Skeletal muscle cell (primary cell): Measurements from ENCODE around the gene HCN4.
"Not testable (repeated sequence)": the region's sequence is repeated elsewhere in the genome, so short reads cannot be mapped to it uniquely, and the experiment has no call there.

ENCODE experiments used
- DNase-seq: peaks from one replicate; pipeline ENCODE4 v3.0.0-alpha.2; 2010; ENCODE audit warnings: low read depth
- H3K4me3 ChIP-seq: 2 replicates; pipeline ENCODE4 v1.5.1; 2011; ENCODE audit warnings: low read depth, mild to moderate bottlenecking, control low read depth, low read length, moderate library complexity

HCN4 gene

DNA sequence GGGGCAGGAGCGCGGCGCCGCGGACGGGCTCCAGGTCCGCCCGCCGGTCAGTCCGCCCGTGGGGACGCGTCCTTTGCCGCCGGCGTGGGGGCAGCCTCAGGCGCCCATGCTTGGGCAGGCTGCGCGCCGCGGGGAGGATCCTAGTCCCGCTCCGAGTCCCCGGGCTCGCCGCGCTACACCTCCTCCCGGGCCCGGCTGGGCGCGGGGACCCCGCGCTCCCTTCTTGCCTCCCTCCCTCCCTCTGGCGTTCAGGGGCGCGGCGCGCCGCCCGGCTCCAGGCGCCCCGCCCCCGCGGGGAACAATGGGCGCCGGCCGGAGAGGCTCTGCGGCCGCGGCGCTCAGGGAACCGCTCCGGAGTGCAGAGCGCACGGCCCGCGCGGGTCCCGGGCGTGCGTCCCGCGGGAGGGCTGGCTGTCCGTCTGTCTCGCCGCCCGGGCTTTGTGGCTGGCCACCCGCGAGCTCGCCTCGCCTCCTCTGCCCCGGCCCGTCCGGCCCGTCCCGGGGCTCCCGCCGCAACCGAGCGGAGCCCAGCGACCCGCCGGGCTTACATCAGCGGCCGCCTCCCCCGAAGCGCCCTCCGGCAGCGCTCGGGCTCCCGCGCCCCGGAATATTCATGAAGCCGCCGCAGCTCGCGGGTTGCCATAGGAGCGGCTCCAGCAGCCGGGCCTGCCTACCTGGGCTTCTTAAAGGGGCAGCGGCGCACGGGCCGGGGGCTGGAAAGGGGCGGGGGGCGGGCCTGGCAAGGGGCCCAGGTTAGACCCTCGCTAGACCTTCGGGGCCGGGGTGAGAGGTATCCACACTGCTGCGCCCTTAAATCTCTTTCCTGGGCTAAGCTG is at the start of gene HCN4:
HCN4 (minus strand) TSS at position 658 of the 836 bp plus-strand sequence. CDS start 688 bp downstream, outside the sequence.
- DNase-seq: no peak

DNA sequence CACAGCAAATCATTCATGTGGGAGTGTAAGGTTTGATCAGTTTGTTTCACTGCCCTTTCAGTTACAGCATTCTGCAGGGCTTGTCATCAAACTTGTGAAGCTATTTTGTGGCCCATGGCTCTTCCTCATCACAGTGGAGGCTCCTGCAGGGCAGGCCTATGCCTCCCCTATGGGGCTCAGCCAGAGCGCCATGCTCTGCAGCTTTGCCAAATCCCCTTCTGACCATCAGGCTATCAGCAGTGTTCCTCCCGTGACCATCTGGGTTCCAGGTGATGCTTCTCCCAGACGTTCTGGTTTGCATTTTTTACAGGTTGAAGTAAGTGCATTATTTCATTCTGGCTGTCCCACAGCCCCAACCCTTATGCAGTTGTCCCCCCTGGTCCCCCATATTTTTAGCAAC is 46.1 kb upstream of the HCN4 start:
- no peak for DNase-seq

More for the DNA sequence above, at the start of gene HCN4:
- no peak within 1 kb of the TSS for H3K4me3 ChIP-seq

DNA sequence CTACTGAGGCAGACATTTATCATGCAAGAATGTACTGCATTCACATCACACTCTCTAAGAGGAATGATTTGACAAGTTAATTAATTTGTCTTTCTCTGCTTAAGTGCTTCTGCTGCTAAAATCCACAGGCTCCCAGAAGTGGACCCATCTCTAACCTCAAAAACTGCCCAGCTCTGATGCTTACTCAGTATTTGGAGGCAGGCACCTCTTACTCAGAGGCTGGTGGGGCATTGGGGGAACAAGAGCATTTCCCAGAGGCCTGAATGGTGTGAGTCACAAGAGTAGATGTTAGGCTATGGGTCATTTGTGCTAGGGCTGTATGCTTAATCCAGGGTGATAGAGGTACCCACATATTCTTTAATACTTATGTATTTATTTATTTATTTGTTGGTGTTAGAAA is 34.4 kb upstream of the HCN4 start:
- no peak overlapping the region for H3K4me3 ChIP-seq
- DNase-seq: no peak

More for the DNA sequence above, 46.1 kb upstream of the HCN4 start:
- H3K4me3 ChIP-seq: no peak overlapping the region

DNA sequence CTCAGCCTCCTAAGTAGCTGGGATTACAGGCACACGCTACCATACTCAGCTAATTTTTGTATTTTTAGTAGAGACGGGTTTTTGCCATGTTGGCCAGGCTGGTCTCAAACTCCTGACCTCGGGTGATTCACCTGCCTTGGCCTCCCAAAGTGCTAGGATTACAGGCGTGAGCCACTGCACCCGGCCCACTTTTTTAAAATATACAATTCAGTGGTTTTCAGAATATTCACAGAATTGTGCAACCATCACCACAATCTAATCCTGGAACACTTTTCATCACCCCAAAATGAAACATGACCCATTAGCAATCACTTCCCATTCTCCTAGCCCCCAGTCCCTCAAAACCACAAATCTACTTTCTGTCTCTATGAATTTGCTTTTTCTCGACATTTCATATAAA is 31.5 kb upstream of the HCN4 start:
- H3K4me3 ChIP-seq, DNase-seq: not testable (repeated sequence)

DNA sequence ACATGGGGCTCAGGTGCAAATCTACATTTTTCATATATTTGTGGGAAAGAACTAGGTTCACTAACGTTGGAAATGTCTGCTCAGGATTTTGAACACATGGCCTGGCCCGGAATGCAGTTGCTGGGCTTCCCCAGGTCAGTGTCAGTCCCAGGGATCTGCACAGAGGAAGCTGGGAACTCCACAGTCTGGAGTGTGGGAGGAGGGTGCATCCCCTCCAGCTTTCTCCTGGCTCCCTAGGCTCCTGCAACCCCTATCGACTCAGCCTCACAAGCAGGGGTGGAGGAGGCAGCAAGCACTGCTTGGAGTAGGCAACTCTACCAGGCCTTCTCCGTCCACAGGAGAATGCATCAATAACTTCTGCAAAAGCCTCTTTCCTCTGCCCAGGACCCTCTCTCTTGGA is 30.1 kb upstream of the HCN4 start:
- DNase-seq: no peak
- H3K4me3 ChIP-seq: no peak overlapping the region

DNA sequence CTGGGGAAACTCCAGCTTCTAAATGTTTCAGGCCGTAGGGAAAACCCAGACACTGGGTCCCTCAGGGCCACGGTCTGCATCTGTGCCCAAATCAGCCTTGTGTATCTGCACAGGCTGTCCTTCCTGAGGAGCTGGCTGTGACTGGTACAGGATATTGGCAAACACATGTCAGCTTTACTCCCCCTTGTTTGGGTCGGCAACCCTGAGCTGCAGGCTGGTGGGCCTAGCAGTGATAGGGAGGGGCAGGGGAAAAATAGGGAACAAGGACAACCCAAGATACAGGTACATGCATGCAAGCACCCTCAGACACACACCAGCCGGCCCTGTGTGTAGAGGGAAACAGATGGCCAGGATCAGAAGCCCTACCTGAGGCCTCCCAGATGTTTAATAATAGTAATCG is 28.7 kb upstream of the HCN4 start:
- no peak for DNase-seq
- no peak overlapping the region for H3K4me3 ChIP-seq

DNA sequence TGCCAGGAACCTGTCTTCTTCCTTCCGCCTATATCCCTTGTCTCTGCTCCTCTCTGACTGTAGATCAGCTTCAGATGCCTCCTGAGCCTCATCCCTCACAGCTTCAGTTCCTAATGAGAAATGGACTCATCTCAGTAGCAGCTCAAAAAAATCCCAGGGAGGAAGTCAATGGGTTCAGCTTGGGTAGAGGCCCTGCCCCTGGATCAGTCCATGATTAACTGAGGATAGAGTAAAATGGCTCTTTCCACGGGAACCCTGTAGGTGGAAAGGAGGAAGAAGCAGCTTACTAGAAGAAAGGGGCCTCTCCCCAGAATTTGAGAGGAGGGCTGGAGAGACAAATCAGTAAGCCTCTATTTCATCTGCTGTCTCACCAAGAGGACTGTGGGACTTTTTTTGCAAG is 26.9 kb upstream of the HCN4 start:
- H3K4me3 ChIP-seq: no peak overlapping the region
- DNase-seq: no peak

DNA sequence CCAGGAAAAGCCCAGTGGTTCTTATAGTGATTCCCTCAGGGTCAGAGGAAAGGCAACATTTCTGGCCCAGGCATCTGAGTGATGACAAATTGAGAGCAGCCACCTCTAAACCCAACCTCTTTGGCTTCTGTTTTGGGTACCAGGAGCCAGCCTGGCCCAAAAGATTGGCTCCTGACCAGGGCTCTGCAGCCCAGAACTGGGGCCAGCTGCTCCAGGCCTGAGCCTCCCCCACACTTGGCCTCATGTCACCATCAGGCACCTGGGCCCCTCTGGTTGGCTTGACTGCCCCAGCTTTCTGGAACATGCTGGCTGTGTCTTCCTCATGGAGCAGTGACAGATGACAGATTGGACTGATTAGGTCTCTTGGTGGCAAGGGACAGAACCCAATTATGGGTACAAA is 26.0 kb upstream of the HCN4 start:
- no peak for DNase-seq
- H3K4me3 ChIP-seq: no peak overlapping the region

DNA sequence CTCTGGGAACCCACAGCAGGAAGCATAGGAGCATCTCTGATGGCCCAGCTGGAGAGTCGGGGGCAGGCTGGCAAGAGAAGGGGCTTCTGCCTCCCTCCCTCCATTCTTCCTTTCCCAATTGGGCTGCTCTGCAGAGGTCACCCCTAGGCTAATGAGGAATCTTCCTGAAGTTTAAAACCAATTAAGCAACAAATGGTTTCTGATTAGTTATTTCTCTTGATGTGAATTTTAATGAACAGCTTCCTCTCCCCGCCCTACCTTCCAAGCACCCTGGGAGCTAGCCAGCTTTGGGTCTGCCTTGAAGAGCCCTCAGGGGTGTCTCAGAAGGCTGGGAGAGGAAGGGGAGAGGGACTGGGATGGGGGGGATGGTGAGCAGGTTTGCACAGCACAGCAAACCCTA is 24.6 kb upstream of the HCN4 start:
- no peak for DNase-seq
- H3K4me3 ChIP-seq: no peak overlapping the region

DNA sequence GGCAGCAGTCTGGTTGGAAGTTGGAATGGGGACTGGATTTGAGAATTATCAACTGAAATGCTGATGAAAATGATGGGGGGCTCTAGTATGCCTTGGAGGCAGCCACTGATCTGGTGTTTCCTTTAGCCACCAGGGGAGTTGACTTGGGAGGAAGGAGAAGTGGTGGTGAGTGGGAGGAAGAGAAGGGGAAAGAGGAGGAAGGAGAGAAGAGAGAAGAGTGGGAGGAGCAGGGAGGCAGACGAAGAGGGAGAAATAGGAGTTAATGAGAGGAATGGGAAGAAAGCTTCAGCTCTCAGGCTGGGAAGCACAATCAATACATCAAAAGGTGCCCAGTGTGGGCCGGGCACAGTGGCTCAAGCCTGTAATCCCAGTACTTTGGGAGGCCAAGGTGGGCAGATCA is 23.3 kb upstream of the HCN4 start:
- no peak for DNase-seq
- H3K4me3 ChIP-seq: no peak overlapping the region

DNA sequence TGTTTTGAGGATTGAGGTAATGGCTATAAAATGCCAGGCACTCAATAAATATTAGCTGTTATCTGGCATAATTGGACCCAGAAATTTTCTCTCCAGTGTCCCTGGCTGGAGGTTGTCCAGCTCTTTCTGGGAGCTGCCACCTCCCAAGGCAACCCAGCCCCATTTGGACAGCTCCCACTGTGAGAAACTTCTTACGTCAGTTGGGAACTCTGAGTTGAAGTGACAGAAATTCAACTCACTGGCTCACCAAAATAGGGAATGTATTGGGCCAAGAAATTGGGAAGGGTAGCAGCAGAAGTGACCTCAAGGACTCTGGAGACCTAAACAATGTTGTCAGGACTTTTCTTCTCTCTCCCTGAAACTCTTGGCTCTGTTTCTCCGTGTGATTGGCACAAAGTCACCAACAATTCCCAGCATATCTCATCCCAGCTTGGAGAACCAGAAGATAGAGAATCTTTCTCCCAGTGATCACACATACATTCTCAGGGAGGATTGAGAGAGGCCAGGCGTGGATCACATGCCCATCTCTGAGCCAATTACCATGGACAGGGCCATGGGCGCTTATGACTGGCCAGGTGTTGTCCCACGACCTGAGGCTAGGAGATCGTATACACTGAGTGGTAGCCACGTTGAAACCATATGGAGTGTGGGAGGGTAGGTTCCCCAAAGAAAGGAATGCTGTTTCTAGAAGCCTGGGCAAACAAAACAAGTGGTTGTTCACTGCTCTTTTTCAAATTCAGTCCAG is 22.5 kb upstream of the HCN4 start:
- no peak overlapping the region for H3K4me3 ChIP-seq
- no peak for DNase-seq

DNA sequence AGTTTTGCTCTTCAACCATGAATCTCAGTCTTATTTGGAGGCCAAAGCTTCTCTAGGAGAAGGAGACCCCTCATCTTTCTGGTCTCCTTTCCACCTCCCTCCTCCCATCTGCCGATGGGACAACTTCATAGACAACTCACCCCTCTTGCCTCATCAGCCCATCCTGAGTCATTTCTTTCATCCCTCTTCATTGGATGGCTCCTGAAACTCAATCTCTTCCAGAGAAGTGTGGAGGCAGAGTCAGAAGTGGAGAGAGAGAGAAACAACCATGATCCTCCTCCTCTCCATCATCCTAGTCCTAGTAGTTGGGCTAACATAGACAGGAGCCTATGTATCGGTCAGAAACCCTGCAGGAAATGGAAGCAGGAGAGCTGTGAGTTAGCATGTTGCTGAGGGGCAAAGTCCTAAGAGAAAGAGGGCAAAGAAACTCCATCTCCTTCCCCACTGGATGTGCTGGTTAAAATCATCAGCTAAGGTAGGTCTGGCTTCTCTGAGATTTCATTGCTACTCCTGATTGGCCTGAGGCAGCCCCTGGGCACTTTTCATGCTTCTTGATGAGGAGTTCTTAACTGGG is 21.3 kb upstream of the HCN4 start:
- no peak overlapping the region for H3K4me3 ChIP-seq
- no peak for DNase-seq

DNA sequence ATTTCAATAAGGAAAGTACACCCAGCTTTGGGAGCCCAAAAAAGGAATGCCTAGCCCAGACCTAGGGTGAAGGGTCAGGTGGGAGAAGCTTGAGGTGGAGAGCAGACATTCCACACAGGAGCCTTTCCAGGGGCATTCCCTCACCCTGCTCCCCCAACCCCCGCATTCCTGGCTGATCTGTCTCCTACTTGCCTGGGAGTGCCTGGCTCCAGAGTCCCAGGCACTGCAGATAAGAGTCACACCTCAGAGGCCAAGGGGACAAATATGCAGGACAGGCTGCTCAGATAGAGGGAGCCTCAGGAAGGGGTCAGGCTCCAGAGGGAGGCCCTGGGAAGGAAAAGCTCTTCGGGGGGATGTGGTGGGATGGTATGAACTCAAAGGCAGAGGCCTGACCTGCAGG is 20.8 kb upstream of the HCN4 start:
- DNase-seq: no peak
- no peak overlapping the region for H3K4me3 ChIP-seq

DNA sequence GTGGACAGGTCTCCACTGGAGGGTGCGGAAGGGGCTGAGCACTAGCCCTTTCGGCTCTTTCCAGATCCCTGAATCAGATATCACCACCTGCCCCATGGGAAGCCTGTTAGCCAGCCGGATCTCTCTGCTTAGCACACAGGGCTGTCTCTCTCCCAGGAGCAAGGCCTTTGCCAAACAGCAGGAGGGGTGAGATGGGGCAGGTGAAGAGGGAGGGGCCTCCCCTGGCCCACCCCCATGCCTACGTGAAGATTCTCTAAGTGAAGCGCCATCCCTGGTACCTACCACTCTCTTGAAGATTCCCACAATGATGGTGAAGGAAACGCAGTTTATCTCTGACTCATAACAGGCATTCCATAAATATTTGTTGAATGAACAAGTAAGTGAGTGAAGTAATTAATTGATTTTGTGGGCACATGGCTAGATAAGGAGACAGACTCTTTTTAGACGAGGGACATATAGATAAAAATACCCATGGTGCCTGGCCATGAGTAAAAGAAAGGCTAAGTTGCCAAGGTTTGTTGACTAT is 19.6 kb upstream of the HCN4 start:
- peak; percentile 11 for DNase-seq
- H3K4me3 ChIP-seq: no peak overlapping the region

DNA sequence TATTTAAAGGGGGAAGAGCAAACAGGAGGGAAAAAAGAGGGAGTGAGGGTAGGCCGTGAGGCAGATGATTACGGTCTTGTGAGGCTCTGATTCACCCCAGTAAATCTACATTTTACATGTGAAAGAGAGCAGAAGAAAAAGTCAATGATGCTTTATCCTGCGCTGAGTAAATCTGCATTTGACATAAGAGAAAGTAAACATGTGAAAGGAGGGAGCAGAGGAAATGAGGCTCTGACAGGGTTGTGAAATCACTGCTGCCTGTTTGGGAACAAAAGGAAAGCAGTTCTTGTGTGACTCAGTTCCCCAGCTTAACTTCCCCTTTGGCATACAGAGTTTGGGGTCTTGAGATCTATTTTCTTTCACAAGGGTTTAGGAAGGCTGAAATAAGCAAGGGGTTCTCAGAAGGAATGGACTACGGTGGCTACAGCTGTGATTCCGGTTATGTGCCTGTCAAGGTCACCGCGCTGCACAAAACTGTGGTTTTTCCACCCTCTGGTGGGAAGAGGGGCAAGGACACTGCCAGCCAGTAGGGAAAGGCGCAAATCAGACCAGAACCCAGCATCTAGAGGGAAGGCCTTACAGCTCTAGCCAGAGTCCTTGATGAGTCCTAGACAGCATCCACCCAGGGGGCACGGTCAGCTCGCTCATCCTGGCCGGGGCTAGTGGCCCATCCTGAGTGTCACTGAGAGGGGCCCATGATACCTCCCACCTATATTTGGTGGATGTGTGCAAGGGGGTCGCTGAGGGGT is 18.9 kb upstream of the HCN4 start:
- H3K4me3 ChIP-seq: no peak overlapping the region
- DNase-seq: peak; percentile 28

DNA sequence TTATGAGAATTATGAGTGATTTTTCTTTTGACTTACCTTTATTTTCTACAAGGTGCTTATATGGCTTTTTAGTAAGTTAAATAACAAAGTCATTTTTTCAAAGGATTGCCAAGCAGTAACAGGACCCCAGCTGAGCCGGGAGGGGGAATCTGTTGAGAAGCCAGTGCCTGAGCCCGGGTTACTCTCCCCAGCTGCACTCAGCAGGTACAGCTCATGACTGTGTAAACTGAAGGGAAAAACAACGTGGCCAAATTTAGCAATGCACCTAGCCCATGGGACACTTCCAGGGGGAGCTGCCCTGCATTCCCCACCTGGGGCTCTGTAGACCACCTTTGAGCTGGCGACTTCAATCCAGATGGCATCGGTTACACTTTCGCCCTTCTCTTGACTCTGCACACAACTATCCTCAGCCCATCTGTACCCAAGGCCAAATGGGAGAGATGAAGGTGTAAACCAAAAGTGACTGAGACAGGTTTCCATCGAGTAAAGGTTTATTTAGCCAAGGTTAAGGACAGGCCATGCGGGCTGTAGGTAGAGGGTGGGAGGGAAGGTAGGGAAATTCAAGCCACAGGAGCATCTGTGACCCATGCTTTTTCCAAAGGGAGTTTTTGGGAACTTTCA is 18.2 kb upstream of the HCN4 start:
- DNase-seq: no peak
- H3K4me3 ChIP-seq: no peak overlapping the region

DNA sequence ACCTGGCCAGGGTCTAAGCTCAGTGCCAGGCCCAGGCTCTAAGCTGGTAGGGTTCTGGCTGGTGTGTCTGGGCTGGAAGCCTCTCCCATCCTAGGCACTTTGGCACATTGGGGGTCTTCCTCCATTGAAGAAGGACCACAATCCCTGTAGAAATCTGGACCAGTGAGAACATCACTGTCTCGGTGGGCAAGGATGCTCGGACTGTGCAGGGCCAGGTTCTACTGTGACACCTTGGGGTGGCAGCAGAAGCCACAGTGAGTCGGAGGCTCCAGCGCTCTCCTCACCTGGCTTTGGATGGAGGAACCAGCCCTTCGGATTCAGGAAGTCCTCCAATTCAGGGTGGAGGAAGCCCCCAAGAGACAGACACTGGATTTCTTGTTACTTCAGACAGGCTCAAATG is 17.5 kb upstream of the HCN4 start:
- no peak for DNase-seq
- H3K4me3 ChIP-seq: no peak overlapping the region

DNA sequence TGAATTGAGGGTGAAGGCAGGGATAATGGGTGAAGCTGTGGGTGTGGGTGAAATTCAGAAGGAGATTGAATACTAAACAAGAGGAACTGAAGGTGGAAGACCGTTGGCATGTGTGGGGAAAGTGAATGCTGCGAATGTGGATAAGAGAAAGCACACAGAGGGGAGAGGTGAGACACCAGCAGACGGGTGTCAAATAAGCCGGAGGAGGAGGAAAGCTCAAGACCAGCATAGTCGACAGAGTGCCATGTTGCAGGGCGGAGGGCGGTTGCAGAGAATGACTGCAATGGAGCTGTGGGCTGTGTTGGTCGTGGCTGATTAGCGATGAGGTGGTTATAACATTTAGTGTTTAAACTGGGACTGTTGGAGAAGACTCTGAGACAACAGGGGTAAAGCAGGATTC is 16.4 kb upstream of the HCN4 start:
- no peak for DNase-seq
- no peak overlapping the region for H3K4me3 ChIP-seq
